Left hindlimb (tissue), 1 donor: ENCODE results near the gene MAPK9.

Experiments used
- DNase-seq: peaks from one replicate; pipeline ENCODE4 v3.0.0-alpha.2; 2018

Gene MAPK9

DNA sequence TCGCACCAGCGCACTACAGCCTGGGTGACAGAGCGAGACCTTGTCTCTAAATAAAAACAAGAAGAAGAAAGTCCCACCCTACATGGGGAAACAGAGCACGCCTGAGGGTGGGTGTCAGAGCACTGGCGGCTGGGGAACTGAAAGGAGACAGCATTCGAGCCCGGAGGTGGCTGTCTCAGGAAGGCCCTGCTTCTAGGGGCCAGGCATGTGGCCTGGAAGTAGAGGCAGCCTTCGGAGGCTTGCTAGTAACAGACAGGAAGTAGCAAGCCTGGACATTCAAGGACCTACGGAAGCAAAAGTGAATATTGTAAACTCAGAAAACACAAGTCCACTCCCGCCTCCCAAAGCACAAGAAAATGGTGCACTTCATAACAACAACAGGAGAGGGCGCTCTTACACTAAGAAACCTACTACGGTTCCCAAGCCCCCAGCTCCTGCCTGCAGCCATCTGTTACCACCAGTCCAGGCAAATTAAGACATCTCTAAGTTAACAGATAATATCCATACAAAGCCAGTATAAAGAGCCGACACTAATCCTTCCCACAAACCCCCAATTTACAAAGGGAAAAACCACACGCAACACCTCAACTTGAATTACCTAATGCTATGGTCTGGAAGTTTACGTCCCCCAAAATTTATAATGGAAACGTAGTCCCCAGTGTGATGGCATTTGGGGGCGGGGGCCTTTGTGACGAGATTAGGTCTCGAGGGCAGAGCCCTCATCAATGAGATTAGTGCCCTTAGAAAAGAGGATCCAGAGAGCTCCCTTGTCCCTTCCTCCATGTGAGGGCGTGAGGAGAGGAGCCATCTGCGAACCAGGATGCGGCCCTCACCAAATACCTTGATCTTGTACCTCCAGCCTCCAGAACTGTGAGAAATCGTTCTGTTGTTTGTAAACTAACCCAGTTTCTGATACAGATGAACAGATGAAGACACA is 90.6 kb downstream of the MAPK9 start:
- DNase-seq, result no peak

DNA sequence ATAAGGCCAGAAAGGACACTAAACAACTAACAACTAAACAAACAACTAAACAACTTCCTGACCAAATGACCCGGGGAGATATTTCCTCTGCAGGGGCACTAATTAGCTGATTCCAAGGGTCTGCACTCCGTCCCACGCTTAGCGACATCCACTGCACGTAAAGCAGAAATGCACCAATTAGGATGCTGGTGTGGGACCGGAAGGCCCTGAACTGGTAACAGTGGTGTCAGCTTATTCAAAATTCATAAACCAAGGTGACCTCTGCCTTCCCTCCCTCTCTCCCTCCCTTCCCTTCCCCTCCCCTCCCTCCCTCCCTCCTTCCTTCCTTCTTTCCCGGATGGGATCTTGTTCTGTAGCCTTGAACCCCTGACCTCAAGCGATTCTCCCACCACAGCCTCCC is 92.5 kb downstream of the MAPK9 start:
- DNase-seq, result no peak

DNA sequence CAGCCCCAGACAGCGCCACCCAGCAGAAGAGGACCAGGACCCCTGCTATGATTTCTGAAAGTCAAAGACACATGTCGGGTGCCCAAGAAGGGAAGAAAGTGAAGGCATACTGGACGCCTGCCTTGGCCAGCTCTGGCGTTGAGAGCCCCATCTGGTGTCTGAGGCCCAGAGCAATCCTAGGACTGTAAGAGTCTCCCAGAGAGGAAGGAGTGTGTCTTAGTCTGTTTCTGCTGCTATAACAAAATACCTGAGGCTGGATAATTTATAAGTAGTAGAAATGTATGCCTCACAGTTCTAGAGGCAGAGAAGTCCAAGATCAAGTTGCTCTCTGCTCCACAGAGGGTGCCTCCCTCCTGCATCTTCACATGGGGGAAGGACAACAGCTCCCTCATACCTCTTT is 93.7 kb downstream of the MAPK9 start:
- DNase-seq, result no peak

DNA sequence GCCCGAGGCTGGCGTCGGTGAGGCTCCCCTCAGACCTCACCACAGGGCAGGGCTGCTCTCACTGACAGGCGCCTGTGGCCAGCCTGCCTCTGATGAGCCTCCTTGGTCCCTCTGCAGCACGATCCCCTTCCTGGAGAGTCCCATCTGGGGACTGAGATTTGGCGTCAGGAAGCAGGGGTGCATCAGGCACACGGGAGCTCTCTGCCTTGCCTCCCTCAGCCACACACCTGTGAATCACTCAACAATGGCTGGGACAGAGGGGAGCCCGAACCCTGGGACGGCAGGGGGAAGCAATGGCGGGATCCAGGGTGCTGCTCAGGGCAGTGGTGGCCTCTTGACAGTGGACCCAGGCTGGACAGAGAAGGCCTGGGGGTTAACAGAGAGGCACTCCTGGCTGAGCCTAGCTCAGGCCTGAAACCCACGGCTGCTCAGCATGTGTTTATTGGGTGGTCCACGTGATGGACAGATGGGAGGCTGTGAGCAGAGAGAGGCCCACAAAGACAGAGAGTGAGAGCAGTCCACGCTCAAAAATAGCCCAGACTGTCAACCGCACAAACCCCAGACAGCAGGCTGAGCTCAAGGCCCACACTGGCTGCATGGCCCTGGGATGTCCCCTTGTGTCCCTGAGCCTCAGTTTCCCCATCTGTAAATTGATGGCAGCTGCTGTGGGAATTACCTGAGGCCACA is 94.7 kb downstream of the MAPK9 start:
- no peak for DNase-seq

DNA sequence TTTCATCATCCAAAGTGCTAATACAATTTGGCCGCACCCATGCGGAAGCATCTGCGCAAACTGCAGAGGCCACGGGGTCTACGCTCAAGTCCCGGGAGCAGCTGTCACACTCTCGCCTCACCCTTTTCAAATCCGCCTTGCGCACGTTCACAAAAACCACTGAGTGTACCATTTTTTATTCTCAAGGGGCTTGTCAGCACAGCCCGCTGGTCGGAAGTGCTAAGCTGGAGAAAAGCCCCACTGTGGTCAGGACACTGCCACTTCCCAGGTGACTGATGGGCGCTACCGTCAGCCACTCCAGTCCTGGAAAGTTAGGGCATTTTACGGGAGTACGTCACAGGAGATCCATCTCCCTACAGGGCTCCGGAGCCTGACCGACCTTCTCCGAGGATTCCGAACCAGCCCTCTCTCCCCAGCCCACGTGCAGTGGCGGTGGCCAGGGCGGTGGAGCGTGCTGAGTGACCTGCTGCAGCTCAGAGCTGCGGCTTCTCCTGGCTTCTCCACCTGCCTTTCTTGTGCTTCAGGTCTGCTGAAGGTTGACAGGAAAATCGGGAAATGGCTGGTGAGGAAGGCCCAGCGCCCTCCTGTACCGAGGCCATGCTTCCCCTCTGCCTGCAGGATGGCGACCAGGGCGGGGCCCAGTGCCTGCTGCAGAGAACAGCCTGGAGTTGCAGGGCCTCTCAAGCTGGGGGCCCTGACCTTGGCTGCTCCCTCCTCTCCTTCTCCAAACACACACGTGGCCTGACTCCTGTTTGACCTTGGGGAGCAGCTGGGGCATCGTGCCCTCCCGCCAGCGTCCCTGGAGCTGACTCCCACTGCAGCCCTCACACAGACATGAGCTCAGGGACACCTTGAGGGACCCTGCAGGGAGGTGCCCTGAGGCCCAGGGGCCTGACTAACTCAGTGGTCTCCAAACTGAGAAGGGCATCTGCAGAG is 97.2 kb downstream of the MAPK9 start:
- DNase-seq, result no peak

DNA sequence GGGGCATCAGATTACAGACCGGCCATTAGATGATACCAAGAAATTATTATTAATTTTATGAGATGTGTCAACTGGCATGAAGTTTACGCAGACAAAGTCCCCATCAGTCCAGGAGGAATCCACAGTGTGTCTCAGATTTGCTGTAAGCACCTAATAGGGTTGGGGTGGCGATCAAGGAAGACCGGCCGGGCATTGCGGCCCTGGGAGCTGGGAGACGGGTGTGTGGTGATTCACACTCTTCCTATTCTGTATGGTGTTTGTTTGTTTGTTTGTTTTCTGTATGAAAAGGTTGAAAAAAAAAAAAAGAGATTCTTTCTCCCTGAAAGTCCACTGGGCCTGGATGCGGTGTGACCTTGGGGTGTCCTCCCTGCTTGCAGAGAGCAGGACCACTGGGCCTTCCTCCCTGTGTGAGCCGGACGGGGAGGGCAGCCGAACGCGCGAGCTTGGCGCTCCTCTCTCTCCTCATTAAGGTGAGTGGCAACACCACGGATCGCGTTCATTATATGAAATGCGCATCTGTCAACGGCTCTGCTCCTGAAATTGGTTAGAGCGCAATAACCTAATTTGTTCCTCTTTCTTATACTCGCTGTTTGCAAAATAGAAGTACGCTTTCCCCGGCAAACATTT is 98.0 kb downstream of the MAPK9 start:
- no peak for DNase-seq

DNA sequence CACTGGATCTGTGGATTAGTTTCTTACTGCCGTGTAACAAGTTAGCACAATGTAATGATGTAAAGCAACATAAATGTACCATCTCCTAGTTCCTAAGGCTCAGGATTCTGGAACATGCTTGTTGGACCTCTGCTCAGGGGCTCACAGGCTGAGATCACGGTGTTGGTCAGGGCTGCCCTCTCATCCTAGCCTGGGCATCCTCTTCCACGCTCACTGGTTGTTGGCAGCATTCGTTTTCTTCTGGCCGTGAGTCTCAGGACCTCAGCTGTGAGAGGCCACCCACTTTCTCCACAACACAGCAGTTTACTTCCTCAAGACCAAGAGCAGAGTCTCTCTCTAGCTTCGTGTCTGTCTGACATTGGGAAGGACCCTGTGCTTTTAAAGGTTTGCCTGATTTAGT is 100.2 kb downstream of the MAPK9 start:
- no peak for DNase-seq

DNA sequence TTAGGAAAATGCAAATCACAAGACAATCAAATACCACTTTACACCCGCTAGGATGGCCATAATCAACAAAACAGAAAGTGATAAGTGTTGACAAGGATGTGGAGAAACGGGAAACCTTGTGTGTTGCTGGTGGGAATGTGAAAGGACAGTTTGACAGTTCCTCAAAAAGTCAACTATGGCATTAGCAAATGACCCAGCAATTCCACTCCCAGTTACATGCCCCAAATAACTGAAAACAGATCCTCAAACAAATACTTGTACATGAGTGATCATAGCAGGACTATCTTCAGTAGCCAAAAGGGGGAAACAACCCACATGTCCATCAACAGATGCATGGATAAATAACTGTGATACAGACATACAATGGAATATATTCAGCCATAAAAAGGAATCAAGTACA is 104.1 kb downstream of the MAPK9 start:
- DNase-seq, result no peak
